ENCODE data around the gene MRS2. TPM values are rescaled to one million over a fixed set of nuclear protein-coding genes. Genes with fewer than 3 reads are reported as not detected.
A peak's percentile ranks its signal among the peaks of the same experiment; 100 is the strongest.

The MRS2 gene, protein sequence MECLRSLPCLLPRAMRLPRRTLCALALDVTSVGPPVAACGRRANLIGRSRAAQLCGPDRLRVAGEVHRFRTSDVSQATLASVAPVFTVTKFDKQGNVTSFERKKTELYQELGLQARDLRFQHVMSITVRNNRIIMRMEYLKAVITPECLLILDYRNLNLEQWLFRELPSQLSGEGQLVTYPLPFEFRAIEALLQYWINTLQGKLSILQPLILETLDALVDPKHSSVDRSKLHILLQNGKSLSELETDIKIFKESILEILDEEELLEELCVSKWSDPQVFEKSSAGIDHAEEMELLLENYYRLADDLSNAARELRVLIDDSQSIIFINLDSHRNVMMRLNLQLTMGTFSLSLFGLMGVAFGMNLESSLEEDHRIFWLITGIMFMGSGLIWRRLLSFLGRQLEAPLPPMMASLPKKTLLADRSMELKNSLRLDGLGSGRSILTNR
- 85.8 and 86.3 TPM in 2 replicates for total RNA-seq (2021)
- long read RNA-seq, transcript MRS2-203 (11 exons, 3,313 nt), result major isoform, 455 of 629 reads
- long read RNA-seq, transcript MRS2-202 (10 exons, 1,740 nt), result minor isoform, 63 of 629 reads
- long read RNA-seq, transcript MRS2-201 (9 exons, 3,821 nt), result minor isoform, 10 of 629 reads
- long read RNA-seq, partial matches to known transcripts, result 20 of 629 reads
- long read RNA-seq, other reads (novel, unspliced or antisense), result 81 of 629 reads

- H3K18ac ChIP-seq (ENCODE audit: insufficient read length, low read depth, low read length), result peak within 1 kb of the TSS; percentile 53
- peaks cover 12% of the 10 kb centered on the region for H3K4me1 ChIP-seq (ENCODE audit: insufficient read depth, low read length)
- H2BK15ac ChIP-seq (ENCODE audit: low read depth, low read length), result no peak within 1 kb of the TSS; the same call in 1 of the 2 replicates
- H3K36me3 Mint-ChIP-seq (ENCODE audit: insufficient read depth in 1 of 3, low read depth in 3 of 3), result peaks cover 10 to 37% (median 29%) of the 10 kb centered on the region in 3 experiments; a peak in 6 of 7 replicates
- H4K8ac ChIP-seq (replicated peaks; ENCODE audit: insufficient read length, low read depth, low read length), result no peak within 1 kb of the TSS
- H3K56ac ChIP-seq (ENCODE audit: insufficient read length, low read depth, low read length), result no peak within 1 kb of the TSS
- no peaks in the 10 kb centered on the region for H4K20me1 ChIP-seq (ENCODE audit: control insufficient read depth, insufficient read depth, insufficient read length)
- peak within 1 kb of the TSS; percentile 21 for H2BK5ac ChIP-seq (ENCODE audit: insufficient read length, low read length)
- H3K14ac ChIP-seq (ENCODE audit: insufficient read depth, low read length), result peak within 1 kb of the TSS; percentile 91
- no peaks in the 10 kb centered on the region for H3K9me3 ChIP-seq (ENCODE audit: control insufficient read depth, low read depth, low read length)
- peaks cover 2% of the 10 kb centered on the region for H3K23me2 ChIP-seq (ENCODE audit: insufficient read length, low read depth, low read length, poor library complexity, severe bottlenecking)
- H2BK120ac ChIP-seq (ENCODE audit: low read depth, low read length, poor library complexity, severe bottlenecking), result no peak within 1 kb of the TSS
- no peak within 1 kb of the TSS for H2BK12ac ChIP-seq (ENCODE audit: insufficient read length, low read depth, low read length)
- peak within 1 kb of the TSS; percentile 94 to 95 for H3K4me3 Mint-ChIP-seq
- H3K23ac ChIP-seq (ENCODE audit: insufficient read length, low read depth, low read length), result no peak within 1 kb of the TSS
- H3K27ac ChIP-seq (ENCODE audit: insufficient read length, low read depth, low read length), result peak within 1 kb of the TSS; percentile 59
- WGBS (ENCODE audit: extremely low coverage, insufficient read length, low lambda C conversion rate), result no CpG with 5 or more reads among the region's 63 CpGs
- H3K4me2 ChIP-seq (ENCODE audit: insufficient read depth, insufficient read length, low read length), result peak within 1 kb of the TSS; percentile 74
- H3K4ac ChIP-seq (ENCODE audit: low read depth, low read length), result no peak within 1 kb of the TSS; the same call in 1 of the 2 replicates
- no peak within 1 kb of the TSS for H2AK5ac ChIP-seq (ENCODE audit: insufficient read length, low read length)
- no peaks in the 10 kb centered on the region for H3K27me3 ChIP-seq (ENCODE audit: insufficient read depth, low read length)
- H3K79me2 ChIP-seq (ENCODE audit: insufficient read depth, low read length), result peaks cover 21% of the 10 kb centered on the region; the same call in 1 of the 2 replicates
- no peak within 1 kb of the TSS for H2AFZ ChIP-seq (ENCODE audit: low read length)
- no peaks in the 10 kb centered on the region for H3K79me1 ChIP-seq (ENCODE audit: insufficient read depth, low read depth, low read length, poor library complexity, severe bottlenecking)
- peak; percentile 95 for DNase-seq
- no peak within 1 kb of the TSS for H4K91ac ChIP-seq (ENCODE audit: insufficient read length, low read depth, low read length)
- H3K27ac Mint-ChIP-seq, result peak within 1 kb of the TSS; percentile 73 to 91 (median 90)
- TF ChIP-seq, protein P1, sequence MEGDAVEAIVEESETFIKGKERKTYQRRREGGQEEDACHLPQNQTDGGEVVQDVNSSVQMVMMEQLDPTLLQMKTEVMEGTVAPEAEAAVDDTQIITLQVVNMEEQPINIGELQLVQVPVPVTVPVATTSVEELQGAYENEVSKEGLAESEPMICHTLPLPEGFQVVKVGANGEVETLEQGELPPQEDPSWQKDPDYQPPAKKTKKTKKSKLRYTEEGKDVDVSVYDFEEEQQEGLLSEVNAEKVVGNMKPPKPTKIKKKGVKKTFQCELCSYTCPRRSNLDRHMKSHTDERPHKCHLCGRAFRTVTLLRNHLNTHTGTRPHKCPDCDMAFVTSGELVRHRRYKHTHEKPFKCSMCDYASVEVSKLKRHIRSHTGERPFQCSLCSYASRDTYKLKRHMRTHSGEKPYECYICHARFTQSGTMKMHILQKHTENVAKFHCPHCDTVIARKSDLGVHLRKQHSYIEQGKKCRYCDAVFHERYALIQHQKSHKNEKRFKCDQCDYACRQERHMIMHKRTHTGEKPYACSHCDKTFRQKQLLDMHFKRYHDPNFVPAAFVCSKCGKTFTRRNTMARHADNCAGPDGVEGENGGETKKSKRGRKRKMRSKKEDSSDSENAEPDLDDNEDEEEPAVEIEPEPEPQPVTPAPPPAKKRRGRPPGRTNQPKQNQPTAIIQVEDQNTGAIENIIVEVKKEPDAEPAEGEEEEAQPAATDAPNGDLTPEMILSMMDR (conservative IDR thresholded peaks at IDR 0.05), result no peak
- peaks cover 5 to 6% of the 10 kb centered on the region in 2 experiments; a peak in 4 of 5 replicates for H3K9me3 Mint-ChIP-seq
- no peaks in the 10 kb centered on the region for H3K27me3 Mint-ChIP-seq (ENCODE audit: low read depth)
- peaks cover 57 to 58% of the 10 kb centered on the region in 2 experiments for H3K4me1 Mint-ChIP-seq
- H2BK20ac ChIP-seq (ENCODE audit: low read depth, low read length, poor library complexity, severe bottlenecking), result no peak within 1 kb of the TSS
- H3T11ph ChIP-seq (ENCODE audit: low read length), result no peak within 1 kb of the TSS
- H3K9ac ChIP-seq (ENCODE audit: extremely low read depth, insufficient read length, low read length), result peak within 1 kb of the TSS; percentile 92
- peak within 1 kb of the TSS; percentile 45 for H4K5ac ChIP-seq (ENCODE audit: insufficient read length, low read depth, low read length)
These were observed at the start of gene MRS2 for GRCh38 chr6:24402697-24403500. Gene MRS2, plus strand, starts transcription at chr6:24402936. Its CDS starts 111 bp downstream, at chr6:24403047.

All from H9 (cell line).